Trophoblast cell (in vitro differentiated cells and primary cell): ENCODE measurements around the gene DGKB.
A peak's percentile ranks its signal among the peaks of the same experiment; 100 is the strongest.

Experiments used
- DNase-seq, 2 donors: peaks; one replicate each; pipeline ENCODE4 v3.0.0-alpha.2; 2016
- H2AFZ ChIP-seq: 2 replicates; pipeline ENCODE4 v1.6.1; 2013; ENCODE audit warnings: low read length, moderate library complexity, mild to moderate bottlenecking; ENCODE audit not compliant: insufficient read depth, poor library complexity
- H2AK5ac ChIP-seq: 2 replicates; pipeline ENCODE4 v1.6.1; 2013; ENCODE audit warnings: mild to moderate bottlenecking, low read length
- H2BK120ac ChIP-seq: 2 replicates; pipeline ENCODE4 v1.6.1; 2013; ENCODE audit warnings: low read length, mild to moderate bottlenecking, moderate library complexity; ENCODE audit not compliant: insufficient read depth, poor library complexity
- H2BK12ac ChIP-seq: 2 replicates; pipeline ENCODE4 v1.6.1; 2013; ENCODE audit warnings: mild to moderate bottlenecking, low read length, moderate library complexity
- H2BK5ac ChIP-seq: 2 replicates; pipeline ENCODE4 v1.6.1; 2013; ENCODE audit warnings: low read length, low read depth, moderate library complexity, mild to moderate bottlenecking; ENCODE audit not compliant: poor library complexity
- H3K14ac ChIP-seq: 2 replicates; pipeline ENCODE4 v1.6.1; 2013; ENCODE audit warnings: mild to moderate bottlenecking, low read length
- H3K18ac ChIP-seq: 2 replicates; pipeline ENCODE4 v1.6.1; 2013; ENCODE audit warnings: mild to moderate bottlenecking, low read length
- H3K23ac ChIP-seq: 2 replicates; pipeline ENCODE4 v1.6.1; 2013; ENCODE audit warnings: low read length
- H3K27ac ChIP-seq: 2 replicates; pipeline ENCODE4 v1.5.1; 2013; ENCODE audit warnings: low read depth, mild to moderate bottlenecking, inconsistent platforms, low read length, moderate library complexity
- H3K27me3 ChIP-seq: 2 replicates; pipeline ENCODE4 v1.6.1; 2013; ENCODE audit warnings: inconsistent platforms, mild to moderate bottlenecking, low read length, moderate library complexity; ENCODE audit not compliant: insufficient read depth
- H3K36me3 ChIP-seq, 2 experiments: 1 replicate in 1 of 2; 2 replicates in 1 of 2; pipeline ENCODE4 v1.6.1; 2013; ENCODE audit warnings: low read length in 2 of 2, mild to moderate bottlenecking in 2 of 2, moderate library complexity in 1 of 2; ENCODE audit not compliant: insufficient read depth in 2 of 2, control insufficient read depth in 1 of 2
- H3K4ac ChIP-seq: 2 replicates; pipeline ENCODE4 v1.6.1; 2013; ENCODE audit warnings: low read depth, mild to moderate bottlenecking, low read length, moderate library complexity
- H3K4me1 ChIP-seq, 2 experiments: 1 replicate in 1 of 2; 2 replicates in 1 of 2; pipeline ENCODE4 v1.6.1; 2013; ENCODE audit warnings: low read length in 2 of 2, mild to moderate bottlenecking in 2 of 2, moderate library complexity in 1 of 2; ENCODE audit not compliant: insufficient read depth in 2 of 2, control insufficient read depth in 1 of 2
- H3K4me2 ChIP-seq: 2 replicates; pipeline ENCODE4 v1.6.1; 2013; ENCODE audit warnings: inconsistent platforms, mild to moderate bottlenecking, low read length, moderate library complexity
- H3K4me3 ChIP-seq: 2 replicates; pipeline ENCODE4 v1.5.1; 2013; ENCODE audit warnings: mild to moderate bottlenecking, low read depth, low read length, inconsistent platforms
- H3K79me1 ChIP-seq: one replicate; pipeline ENCODE4 v1.6.1; 2013; ENCODE audit warnings: low read length
- H3K79me2 ChIP-seq: 2 replicates; pipeline ENCODE4 v1.6.1; 2013; ENCODE audit warnings: low read length, mild to moderate bottlenecking; ENCODE audit not compliant: control insufficient read depth, insufficient read depth, poor library complexity
- H3K9ac ChIP-seq: 2 replicates; pipeline ENCODE4 v1.6.1; 2013; ENCODE audit warnings: mild to moderate bottlenecking, low read length
- H3K9me3 ChIP-seq: 2 replicates; pipeline ENCODE4 v1.6.1; 2013; ENCODE audit warnings: low read depth, mild to moderate bottlenecking, control low read depth, inconsistent platforms, low read length; ENCODE audit not compliant: insufficient read depth
- H4K12ac ChIP-seq: 2 replicates; pipeline ENCODE4 v1.6.1; 2013; ENCODE audit warnings: low read depth, mild to moderate bottlenecking, low read length, moderate library complexity
- H4K8ac ChIP-seq: 2 replicates; pipeline ENCODE4 v1.6.1; 2013; ENCODE audit warnings: low read depth, mild to moderate bottlenecking, low read length, moderate library complexity
- H4K91ac ChIP-seq: one replicate; pipeline ENCODE4 v1.6.1; 2013; ENCODE audit warnings: low read depth, mild to moderate bottlenecking, low read length, moderate library complexity
- WGBS: extraction: QIAGEN DNeasy Blood & Tissue Kit; methylation state at CpG from one replicate; pipeline ENCODE4 v1.1.7; 2013; ENCODE audit warnings: missing lambda C conversion rate; ENCODE audit not compliant: insufficient read length, insufficient coverage; ENCODE audit errors: extremely low coverage; 5-methylcytosine and 5-hydroxymethylcytosine counted together

DGKB gene

GRCh38 chr7:14124716-14125115, 777.8 kb downstream of the DGKB start:
- Histone ChIP-seq H3K79me1 (no peaks in the 10 kb centered on the region), H3K23ac (no peak overlapping the region), H3K4ac (no peak overlapping the region), H3K4me3 (no peak overlapping the region), H2AFZ (no peak overlapping the region), H2BK5ac (no peak overlapping the region), H3K27ac (no peak overlapping the region), H2BK120ac (no peak overlapping the region), H3K36me3 (no peaks in the 10 kb centered on the region), H3K9ac (no peak overlapping the region), H3K18ac (no peak overlapping the region), H3K4me2 (no peak overlapping the region), H3K27me3 (no peaks in the 10 kb centered on the region), H3K9me3 (no peaks in the 10 kb centered on the region), H2BK12ac (no peak overlapping the region), H4K12ac (no peak overlapping the region), H3K79me2 (no peaks in the 10 kb centered on the region), H4K91ac (no peak overlapping the region), H4K8ac (no peak overlapping the region), H2AK5ac (no peak overlapping the region), H3K4me1 (no peaks in the 10 kb centered on the region), H3K14ac (no peak overlapping the region)
- DNase-seq = no peak
- no CpG with 5 or more reads among the region's 2 CpGs for WGBS

DNA sequence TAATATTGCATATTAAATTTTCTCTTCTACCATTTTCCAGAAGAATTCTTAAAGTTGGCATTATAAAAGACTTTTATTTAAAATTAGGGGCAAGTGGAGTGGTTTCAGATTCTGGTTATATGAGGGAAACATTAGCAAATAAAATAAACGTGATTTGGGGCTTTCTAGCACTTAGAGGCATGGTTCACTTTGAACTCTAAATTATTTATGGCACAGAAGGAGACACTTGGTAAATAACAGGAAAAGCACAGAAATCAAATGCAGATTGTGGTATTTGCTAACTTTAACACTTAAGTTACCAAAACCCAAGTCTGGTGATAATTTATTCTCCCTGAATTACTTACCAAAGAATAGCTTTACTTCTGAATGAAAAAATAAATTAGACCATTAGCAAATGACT, 778.6 kb downstream of the DGKB start:
- H3K14ac ChIP-seq = no peak overlapping the region
- H2BK120ac ChIP-seq = no peak overlapping the region
- no peak overlapping the region for H2AK5ac ChIP-seq
- no peak overlapping the region for H3K9ac ChIP-seq
- H3K4ac ChIP-seq = no peak overlapping the region
- H2BK12ac ChIP-seq = no peak overlapping the region
- no CpG with 5 or more reads among the region's 1 CpG for WGBS
- H3K9me3 ChIP-seq = no peaks in the 10 kb centered on the region
- H3K79me1 ChIP-seq = no peaks in the 10 kb centered on the region
- no peaks in the 10 kb centered on the region for H3K36me3 ChIP-seq
- no peak overlapping the region for H3K18ac ChIP-seq
- H4K91ac ChIP-seq = no peak overlapping the region
- no peak for DNase-seq
- H4K12ac ChIP-seq = no peak overlapping the region
- H3K4me2 ChIP-seq = no peak overlapping the region
- no peak overlapping the region for H3K27ac ChIP-seq
- H3K27me3 ChIP-seq = no peaks in the 10 kb centered on the region
- H3K23ac ChIP-seq = no peak overlapping the region
- H2AFZ ChIP-seq = no peak overlapping the region
- no peak overlapping the region for H2BK5ac ChIP-seq
- no peaks in the 10 kb centered on the region for H3K4me1 ChIP-seq
- H4K8ac ChIP-seq = no peak overlapping the region
- H3K79me2 ChIP-seq = no peaks in the 10 kb centered on the region
- H3K4me3 ChIP-seq = no peak overlapping the region

GRCh38 chr7:14115701-14116100, 786.9 kb downstream of the DGKB start:
- Histone ChIP-seq H3K18ac (no peak overlapping the region), H2BK120ac (no peak overlapping the region), H3K4ac (no peak overlapping the region), H4K12ac (no peak overlapping the region), H3K23ac (no peak overlapping the region), H3K27me3 (no peaks in the 10 kb centered on the region), H2BK12ac (no peak overlapping the region), H3K4me2 (no peak overlapping the region), H2AK5ac (no peak overlapping the region), H2BK5ac (no peak overlapping the region), H3K9ac (no peak overlapping the region), H4K8ac (no peak overlapping the region), H3K79me2 (no peaks in the 10 kb centered on the region), H4K91ac (no peak overlapping the region), H3K14ac (no peak overlapping the region), H2AFZ (no peak overlapping the region), H3K79me1 (no peaks in the 10 kb centered on the region), H3K9me3 (no peaks in the 10 kb centered on the region), H3K4me1 (no peaks in the 10 kb centered on the region), H3K4me3 (no peak overlapping the region), H3K36me3 (no peaks in the 10 kb centered on the region), H3K27ac (no peak overlapping the region)
- peak in 1 of 2 donors; percentile 44 for DNase-seq
- whole genome bisulfite sequencing = no CpG with 5 or more reads among the region's 2 CpGs

GRCh38 chr7:14104861-14105260, 797.7 kb downstream of the DGKB start:
- no peak overlapping the region for H3K23ac ChIP-seq
- H3K9ac ChIP-seq = no peak overlapping the region
- H3K18ac ChIP-seq = no peak overlapping the region
- no peak overlapping the region for H2BK5ac ChIP-seq
- H3K4me2 ChIP-seq = no peak overlapping the region
- no peak overlapping the region for H4K12ac ChIP-seq
- H3K4me3 ChIP-seq = no peak overlapping the region
- no peaks in the 10 kb centered on the region for H3K79me1 ChIP-seq
- no peak overlapping the region for H2BK12ac ChIP-seq
- H3K36me3 ChIP-seq = no peaks in the 10 kb centered on the region
- no peak overlapping the region for H4K91ac ChIP-seq
- no peak overlapping the region for H3K27ac ChIP-seq
- no peak overlapping the region for H3K4ac ChIP-seq
- no peaks in the 10 kb centered on the region for H3K79me2 ChIP-seq
- no peak overlapping the region for H2AK5ac ChIP-seq
- H2BK120ac ChIP-seq = no peak overlapping the region
- WGBS = no CpG with 5 or more reads among the region's 3 CpGs
- H4K8ac ChIP-seq = no peak overlapping the region
- no peaks in the 10 kb centered on the region for H3K27me3 ChIP-seq
- H3K4me1 ChIP-seq = no peaks in the 10 kb centered on the region
- no peak for DNase-seq
- no peaks in the 10 kb centered on the region for H3K9me3 ChIP-seq
- H2AFZ ChIP-seq = no peak overlapping the region
- H3K14ac ChIP-seq = no peak overlapping the region
